GM19025 (cell line): ENCODE results near the gene SLC1A4.

Experiments
- ATAC-seq: cut with Tn5 transposase; IDR thresholded peaks from one replicate; pipeline ENCODE4 v1.9.1; 2021; ENCODE audit warnings: mild to moderate bottlenecking, low read depth, moderate library complexity; ENCODE audit not compliant: unreplicated experiment

The SLC1A4 gene

DNA sequence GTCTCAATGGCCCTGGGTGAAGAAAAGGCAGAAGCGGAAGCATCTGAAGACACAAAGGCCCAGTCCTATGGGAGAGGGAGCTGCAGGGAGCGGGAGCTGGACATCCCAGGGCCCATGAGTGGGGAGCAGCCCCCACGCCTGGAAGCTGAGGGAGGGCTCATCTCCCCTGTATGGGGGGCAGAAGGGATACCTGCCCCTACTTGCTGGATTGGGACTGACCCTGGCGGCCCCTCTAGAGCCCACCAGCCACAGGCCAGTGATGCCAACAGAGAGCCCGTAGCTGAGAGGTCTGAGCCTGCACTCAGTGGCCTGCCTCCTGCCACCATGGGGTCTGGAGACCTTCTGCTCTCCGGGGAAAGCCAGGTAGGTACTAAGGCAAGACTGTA lies 80.2 kb downstream of the SLC1A4 start:
- no peak for ATAC-seq

DNA sequence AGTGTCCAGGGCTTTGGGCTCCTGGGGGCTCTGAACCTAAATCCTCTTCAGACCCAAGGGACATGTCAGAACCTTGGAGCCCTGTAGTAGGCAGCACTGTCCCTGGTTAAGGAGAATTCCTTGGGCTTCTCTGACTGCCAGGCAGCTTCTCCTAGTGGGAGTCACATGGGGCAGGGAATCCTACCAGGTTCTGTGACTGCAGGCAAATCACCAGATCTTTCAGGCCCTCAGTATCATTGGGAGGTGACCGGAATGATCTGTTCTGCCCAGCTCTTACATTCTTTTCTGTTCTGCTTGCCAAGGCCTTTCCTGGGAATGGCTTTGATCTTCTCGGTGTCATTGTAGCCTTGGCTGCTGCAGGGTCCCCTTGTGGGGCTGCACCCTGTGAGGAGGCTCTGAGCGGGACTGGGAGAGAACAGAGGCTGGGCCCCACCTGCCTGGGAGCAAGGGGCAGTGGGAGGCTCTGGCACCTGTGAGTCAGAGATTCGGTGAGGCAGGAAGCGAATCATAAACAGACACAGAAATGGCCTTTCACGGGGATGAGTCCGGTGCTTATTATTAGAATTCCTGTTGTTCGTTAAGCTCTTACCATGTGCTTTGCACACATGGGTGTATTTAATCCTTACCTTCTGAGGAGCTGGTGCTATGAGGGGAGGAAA lies 81.1 kb downstream of the SLC1A4 start:
- no peak for ATAC-seq

DNA sequence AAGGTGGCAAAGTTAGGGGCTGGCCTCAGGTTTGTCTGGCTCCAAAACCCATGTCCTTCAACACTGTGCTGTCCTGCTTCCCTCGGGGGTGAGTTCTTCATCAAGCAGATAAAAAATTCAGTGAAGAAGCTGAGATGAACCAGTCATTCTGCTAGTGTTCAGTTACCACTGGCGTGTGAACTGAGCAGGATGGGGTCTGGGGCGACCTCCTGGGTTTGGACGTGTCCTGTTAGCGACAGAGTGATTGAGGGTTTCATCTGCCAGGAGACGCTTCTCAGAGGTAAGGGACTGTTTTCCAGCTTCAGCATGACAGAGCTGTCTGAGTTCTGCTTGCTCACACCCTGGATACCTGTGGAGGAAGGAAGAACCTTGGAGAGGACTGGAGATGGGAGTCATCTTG lies 81.7 kb downstream of the SLC1A4 start:
- ATAC-seq, result no peak

DNA sequence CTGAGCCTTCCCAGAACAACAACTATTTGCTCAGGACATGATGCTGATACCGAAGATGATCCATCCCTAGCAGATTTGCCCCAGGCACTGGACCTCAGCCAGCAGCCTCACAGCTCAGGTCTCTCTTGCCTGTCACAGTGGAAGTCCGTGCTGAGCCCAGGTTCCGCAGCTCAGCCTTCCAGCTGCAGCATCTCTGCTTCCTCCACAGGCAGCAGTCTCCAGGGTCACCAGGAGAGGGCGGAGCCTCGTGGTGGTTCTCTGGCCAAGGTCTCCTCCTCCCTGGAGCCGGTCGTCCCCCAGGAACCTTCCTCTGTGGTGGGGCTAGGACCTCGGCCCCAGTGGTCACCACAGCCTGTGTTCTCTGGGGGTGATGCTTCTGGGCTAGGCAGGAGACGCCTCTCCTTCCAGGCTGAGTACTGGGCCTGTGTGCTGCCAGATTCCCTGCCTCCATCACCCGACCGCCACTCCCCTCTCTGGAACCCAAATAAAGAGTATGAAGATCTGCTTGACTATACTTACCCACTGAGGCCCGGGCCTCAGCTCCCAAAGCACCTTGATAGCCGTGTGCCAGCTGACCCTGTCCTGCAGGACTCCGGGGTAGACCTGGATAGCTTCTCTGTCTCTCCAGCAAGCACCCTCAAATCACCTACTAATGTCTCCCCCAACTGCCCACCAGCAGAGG lies 82.4 kb downstream of the SLC1A4 start:
- no peak for ATAC-seq

DNA sequence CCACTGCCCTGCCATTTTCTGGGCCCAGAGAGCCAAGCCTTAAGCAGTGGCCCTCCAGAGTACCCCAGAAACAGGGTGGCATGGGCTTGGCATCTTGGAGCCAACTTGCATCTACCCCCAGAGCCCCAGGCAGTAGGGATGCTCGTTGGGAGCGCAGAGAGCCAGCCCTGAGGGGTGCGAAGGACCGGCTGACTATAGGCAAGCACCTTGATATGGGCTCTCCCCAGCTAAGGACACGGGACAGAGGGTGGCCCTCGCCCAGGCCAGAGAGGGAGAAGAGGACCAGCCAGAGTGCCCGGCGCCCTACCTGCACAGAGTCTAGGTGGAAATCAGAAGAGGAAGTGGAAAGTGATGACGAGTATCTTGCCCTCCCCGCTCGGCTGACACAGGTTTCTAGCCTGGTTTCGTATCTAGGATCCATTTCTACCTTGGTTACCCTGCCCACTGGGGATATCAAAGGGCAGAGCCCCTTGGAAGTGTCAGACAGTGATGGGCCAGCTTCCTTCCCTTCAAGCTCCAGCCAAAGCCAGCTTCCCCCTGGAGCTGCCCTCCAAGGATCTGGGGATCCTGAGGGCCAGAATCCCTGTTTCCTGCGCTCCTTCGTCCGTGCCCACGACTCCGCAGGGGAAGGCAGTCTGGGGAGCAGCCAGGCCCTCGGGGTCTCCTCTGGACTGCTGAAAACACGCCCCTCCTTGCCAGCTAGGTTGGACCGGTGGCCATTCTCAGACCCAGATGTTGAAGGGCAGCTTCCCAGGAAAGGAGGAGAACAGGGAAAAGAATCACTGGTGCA lies 83.2 kb downstream of the SLC1A4 start:
- no peak for ATAC-seq
